AG04449 (cell line): ENCODE results near the gene ATP6V0B.

Experiments
- CTCF ChIA-PET: fragments of 350-600 bp; formaldehyde crosslinking; extraction: SDS; loops from one replicate; lab custom pipeline; 2021; ENCODE audit warnings: antibody characterized with exemption; lab: Yijun Ruan, JAX
- POLR2A ChIA-PET: fragments of 400-600, 350-600 bp; formaldehyde crosslinking; extraction: SDS; loops from one replicate; lab custom pipeline; 2020; ENCODE audit warnings: antibody characterized with exemption, inconsistent platforms; lab: Yijun Ruan, JAX
- DNase-seq: peaks from one replicate; pipeline ENCODE4 v3.0.0-alpha.2; 2010; ENCODE audit warnings: low read depth, low spot score
- H3K4me3 ChIP-seq: 2 replicates; pipeline ENCODE4 v1.5.1; 2011; ENCODE audit warnings: low read depth, mild to moderate bottlenecking, control low read depth, low read length
- TF ChIP-seq, protein P1 (sequence below): IDR thresholded peaks from one replicate; pipeline ENCODE4 v1.5.1; 2011; ENCODE audit warnings: mild to moderate bottlenecking, moderate library complexity, low read length, control low read depth, inconsistent platforms; ENCODE audit not compliant: insufficient read depth; ENCODE audit errors: missing control alignments

Gene ATP6V0B

DNA sequence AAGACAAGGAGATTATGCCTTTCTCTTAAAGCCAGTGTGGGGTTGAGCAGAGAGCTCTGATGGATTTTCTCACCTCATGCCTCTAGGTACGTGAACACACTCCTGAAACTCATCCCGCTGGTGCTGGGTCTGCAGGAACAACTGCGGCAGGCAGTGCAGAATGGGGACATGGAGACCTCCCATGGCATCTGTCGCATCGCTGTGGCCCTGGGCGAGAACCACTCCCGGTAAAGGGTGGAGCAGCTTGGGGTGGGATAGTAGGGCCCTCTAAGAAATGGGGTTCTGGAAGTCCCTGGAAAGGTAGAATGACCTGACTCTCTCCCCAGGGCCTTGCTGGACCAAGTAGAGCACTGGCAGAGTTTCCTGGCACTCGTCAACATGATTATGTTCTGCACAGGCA is 18.5 kb upstream of the ATP6V0B start:
- TF ChIP-seq, protein P1, sequence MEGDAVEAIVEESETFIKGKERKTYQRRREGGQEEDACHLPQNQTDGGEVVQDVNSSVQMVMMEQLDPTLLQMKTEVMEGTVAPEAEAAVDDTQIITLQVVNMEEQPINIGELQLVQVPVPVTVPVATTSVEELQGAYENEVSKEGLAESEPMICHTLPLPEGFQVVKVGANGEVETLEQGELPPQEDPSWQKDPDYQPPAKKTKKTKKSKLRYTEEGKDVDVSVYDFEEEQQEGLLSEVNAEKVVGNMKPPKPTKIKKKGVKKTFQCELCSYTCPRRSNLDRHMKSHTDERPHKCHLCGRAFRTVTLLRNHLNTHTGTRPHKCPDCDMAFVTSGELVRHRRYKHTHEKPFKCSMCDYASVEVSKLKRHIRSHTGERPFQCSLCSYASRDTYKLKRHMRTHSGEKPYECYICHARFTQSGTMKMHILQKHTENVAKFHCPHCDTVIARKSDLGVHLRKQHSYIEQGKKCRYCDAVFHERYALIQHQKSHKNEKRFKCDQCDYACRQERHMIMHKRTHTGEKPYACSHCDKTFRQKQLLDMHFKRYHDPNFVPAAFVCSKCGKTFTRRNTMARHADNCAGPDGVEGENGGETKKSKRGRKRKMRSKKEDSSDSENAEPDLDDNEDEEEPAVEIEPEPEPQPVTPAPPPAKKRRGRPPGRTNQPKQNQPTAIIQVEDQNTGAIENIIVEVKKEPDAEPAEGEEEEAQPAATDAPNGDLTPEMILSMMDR: no peak
- ChIA-PET POLR2A (interaction anchor here (1.5 kb wide), 1 partner anchor 9 kb away, joined by 4 read pairs; the partner anchor contains the start of gene IPO13), CTCF (interaction anchor here (0.6 to 2.9 kb wide), 3 partner anchors 9 to 22 kb away, joined by 3 to 18 read pairs (median 5); partner anchors contain the start of genes ARTN and IPO13)
- no peak for DNase-seq
- H3K4me3 ChIP-seq: no peak overlapping the region

DNA sequence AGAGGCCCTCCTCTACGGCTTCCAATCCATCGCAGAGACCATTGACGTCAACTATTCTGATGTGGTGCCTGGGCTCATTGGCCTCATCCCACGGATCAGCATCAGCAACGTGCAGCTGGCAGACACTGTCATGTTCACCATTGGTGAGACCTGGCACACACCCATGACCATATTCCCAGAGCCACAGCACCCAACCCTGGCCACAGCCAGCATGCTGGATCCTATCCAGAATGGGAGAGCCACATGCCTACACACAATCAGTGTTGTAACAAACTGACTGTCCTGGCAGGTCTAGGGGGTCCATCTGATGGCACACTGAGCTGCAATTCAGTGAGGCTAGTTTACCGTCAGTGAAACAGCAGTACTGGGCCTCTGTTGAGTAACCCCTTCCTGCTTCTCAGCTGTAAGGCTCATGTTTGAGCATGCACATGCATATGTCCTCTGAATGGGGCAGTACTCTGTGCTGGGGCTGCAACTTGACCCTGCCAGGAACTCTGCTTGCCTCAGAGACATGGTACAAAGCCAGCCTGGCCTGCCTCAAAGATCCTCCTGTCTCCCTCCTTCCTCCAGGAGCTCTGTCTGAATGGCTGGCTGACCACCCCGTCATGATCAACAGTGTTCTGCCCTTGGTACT is 17.2 kb upstream of the ATP6V0B start:
- POLR2A ChIA-PET: no interaction called here
- DNase-seq: no peak
- no peak overlapping the region for H3K4me3 ChIP-seq
- CTCF ChIA-PET: interaction anchor here (2.2 kb wide), 1 partner anchor 194 kb away, joined by 9 read pairs; no protein-coding TSS in a partner anchor
- TF ChIP-seq, protein P1: no peak

DNA sequence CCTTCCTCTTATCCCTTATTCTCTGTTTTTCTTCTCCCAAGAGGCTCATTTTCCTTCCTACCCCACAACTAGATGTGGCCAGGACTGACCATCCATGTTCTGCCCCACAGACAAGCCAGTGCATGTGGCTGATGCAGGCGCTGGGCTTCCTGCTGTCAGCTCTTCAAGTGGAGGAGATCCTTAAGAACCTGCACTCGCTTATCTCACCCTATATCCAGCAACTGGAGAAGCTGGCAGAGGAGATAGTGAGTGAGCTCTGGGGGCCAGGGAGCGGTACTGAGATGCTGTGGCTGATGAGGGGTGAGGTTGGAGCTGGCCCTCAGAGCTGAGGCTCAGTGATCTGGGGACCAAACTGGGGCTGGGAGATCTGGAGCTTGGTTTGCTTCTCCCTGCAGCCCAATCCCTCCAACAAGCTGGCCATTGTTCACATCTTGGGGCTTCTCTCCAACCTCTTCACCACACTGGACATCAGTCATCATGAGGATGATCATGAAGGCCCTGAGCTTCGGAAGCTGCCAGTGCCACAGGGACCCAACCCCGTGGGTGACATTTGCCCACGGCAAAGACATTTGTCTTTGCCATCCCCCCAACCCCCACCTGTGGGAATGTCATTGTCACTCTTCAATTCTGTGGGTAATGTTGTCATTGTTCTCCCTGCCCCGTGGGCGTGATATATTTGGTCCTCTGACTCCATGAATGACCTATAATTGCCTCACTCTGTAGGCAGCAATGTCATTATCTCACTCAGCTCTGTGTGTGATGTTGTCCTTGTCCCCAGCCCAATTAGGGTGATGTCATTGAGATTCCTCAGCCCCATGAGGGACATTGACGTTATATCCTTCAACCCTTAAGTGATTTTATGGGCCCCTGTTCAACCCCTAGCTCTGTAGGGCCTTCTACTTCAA is 16.2 kb upstream of the ATP6V0B start:
- TF ChIP-seq, protein P1: no peak
- CTCF ChIA-PET: interaction anchor here (1.2 to 2.2 kb wide), 5 partner anchors 11 to 195 kb away, joined by 3 to 9 read pairs (median 4); partner anchors contain the start of genes ARTN, ATP6V0B, DPH2 and IPO13
- no peak overlapping the region for H3K4me3 ChIP-seq
- POLR2A ChIA-PET: no interaction called here
- no peak for DNase-seq

DNA sequence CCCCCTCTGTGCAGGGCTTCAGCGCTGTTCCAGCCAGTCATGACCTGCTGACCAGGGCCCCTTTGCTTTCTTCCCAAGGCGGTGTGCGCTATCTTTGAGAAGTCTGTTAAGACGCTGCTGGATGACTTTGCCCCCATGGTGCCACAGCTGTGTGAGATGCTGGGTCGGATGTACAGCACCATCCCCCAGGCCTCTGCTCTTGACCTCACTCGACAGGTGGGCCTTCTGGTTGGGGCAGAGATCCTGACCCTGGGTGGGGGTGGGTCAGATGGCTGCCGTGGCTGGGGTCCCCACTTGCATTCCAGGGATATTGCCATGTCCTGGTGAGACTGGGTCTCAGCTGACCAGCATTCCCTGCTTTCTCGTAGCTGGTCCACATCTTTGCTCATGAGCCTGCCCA is 14.0 kb upstream of the ATP6V0B start:
- no peak for DNase-seq
- TF ChIP-seq, protein P1: no peak
- POLR2A ChIA-PET: no interaction called here
- H3K4me3 ChIP-seq: no peak overlapping the region
- CTCF ChIA-PET: interaction anchor here (1.5 kb wide), 1 partner anchor 10 kb away, joined by 5 read pairs; no protein-coding TSS in a partner anchor

DNA sequence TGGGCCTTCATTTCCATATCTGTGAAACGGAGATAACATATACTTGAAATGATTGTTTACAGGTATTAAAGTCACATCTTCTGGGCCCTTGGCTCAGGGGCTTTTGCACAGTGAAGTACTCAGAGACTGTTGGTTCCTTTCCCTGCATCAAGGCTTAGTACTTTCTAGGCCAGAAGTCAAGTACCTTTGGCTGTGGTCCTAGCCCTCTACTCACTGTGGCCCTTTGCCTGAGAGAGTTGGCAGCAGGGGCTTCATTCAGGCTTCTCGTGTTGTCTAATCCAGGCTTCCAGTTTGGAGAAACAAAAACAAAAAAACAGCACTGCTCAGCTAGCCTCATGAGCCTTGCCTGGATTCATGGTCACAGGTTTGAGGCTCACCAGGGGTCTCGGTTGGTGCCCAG is 13.1 kb upstream of the ATP6V0B start:
- CTCF ChIA-PET: interaction anchor here (1.5 kb wide), 2 partner anchors 11 to 198 kb away, joined by 3 to 5 read pairs; no protein-coding TSS in a partner anchor
- DNase-seq: no peak
- TF ChIP-seq, protein P1: no peak
- H3K4me3 ChIP-seq: no peak overlapping the region
- POLR2A ChIA-PET: no interaction called here
